GM21360 (cell line): ENCODE measurements around the gene PRM2.
A peak's percentile ranks its signal among the peaks of the same experiment; 100 is the strongest.

Experiments used
- ATAC-seq: cut with Tn5 transposase; IDR thresholded peaks from one replicate; pipeline ENCODE4 v1.9.1; 2021; ENCODE audit warnings: mild to moderate bottlenecking, moderate library complexity; ENCODE audit not compliant: unreplicated experiment

Gene PRM2

GRCh38 chr16:11264155-11264832 lies 12.0 kb downstream of the PRM2 start:
- no peak for ATAC-seq

- no peak for ATAC-seq
Measured at GRCh38 chr16:11263737-11264136, 12.5 kb downstream of the PRM2 start.

GRCh38 chr16:11262915-11263314 lies 13.4 kb downstream of the PRM2 start:
- ATAC-seq: no peak

- no peak for ATAC-seq
Measured at GRCh38 chr16:11260596-11260966, 15.7 kb downstream of the PRM2 start.

GRCh38 chr16:11259655-11260595 lies 16.4 kb downstream of the PRM2 start:
- no peak for ATAC-seq

GRCh38 chr16:11258553-11259492 lies 17.5 kb downstream of the PRM2 start:
- ATAC-seq: no peak

- ATAC-seq: no peak
Measured at GRCh38 chr16:11257131-11257938, 18.9 kb downstream of the PRM2 start.

- ATAC-seq: no peak
Measured at GRCh38 chr16:11256661-11257130, 19.6 kb downstream of the PRM2 start.

GRCh38 chr16:11255737-11256660 lies 20.3 kb downstream of the PRM2 start, which contains the start of gene SOCS1:
TSS of gene SOCS1 (minus strand) at chr16:11256204. CDS start at chr16:11255478, 726 bp downstream.
- peak; percentile 49 for ATAC-seq

- peak; percentile 5 for ATAC-seq
Measured at GRCh38 chr16:11254913-11255736, 21.2 kb downstream of the PRM2 start.

- no peak for ATAC-seq
Measured at GRCh38 chr16:11253995-11254912, 22.0 kb downstream of the PRM2 start.

GRCh38 chr16:11253009-11253994 lies 23.0 kb downstream of the PRM2 start:
- ATAC-seq: no peak

- no peak for ATAC-seq
Measured at GRCh38 chr16:11252482-11252931, 23.8 kb downstream of the PRM2 start.

GRCh38 chr16:11251525-11252481 lies 24.5 kb downstream of the PRM2 start:
- ATAC-seq: no peak
